ENCODE results near the gene NFAT5.

The NFAT5 gene

GRCh38 chr16:69520800-69521602 lies 44.8 kb upstream of the NFAT5 start:
- no peak overlapping the region for H3K4me3 ChIP-seq (ENCODE audit: low read depth in 1 of 2, low read length in 2 of 2)
- H3K4me1 ChIP-seq (ENCODE audit: insufficient read depth, low read length), result no peaks in the 10 kb centered on the region
- DNase-seq (no peak), ATAC-seq (ENCODE audit: insufficient read depth, low read depth) (no peak)
- no peak overlapping the region for H2AFZ ChIP-seq (ENCODE audit: low read depth, low read length)
- no peak overlapping the region for H3K27ac ChIP-seq (ENCODE audit: low read length)
- H3K9ac ChIP-seq (ENCODE audit: low read depth, low read length), result no peak overlapping the region
- no peaks in the 10 kb centered on the region for H3K36me3 ChIP-seq (ENCODE audit: insufficient read depth, low read length)
- no peak for TF ChIP-seq CTCF (IDR thresholded peaks at IDR 0.05; ENCODE audit: borderline replicate concordance, extremely low read depth, low read length, poor library complexity, severe bottlenecking)
- TF ChIP-seq EZH2 (IDR thresholded peaks at IDR 0.05; ENCODE audit: borderline replicate concordance, low read depth, low read length, severe bottlenecking), result no peak
- H3K9me3 ChIP-seq (ENCODE audit: insufficient read depth, low read length, severe bottlenecking), result no peaks in the 10 kb centered on the region
- H3K4me2 ChIP-seq (ENCODE audit: insufficient read depth, low read length), result no peak overlapping the region
- no peaks in the 10 kb centered on the region for H3K27me3 ChIP-seq (ENCODE audit: insufficient read depth, low read length, poor library complexity)
- H3K79me2 ChIP-seq (ENCODE audit: insufficient read depth, low read length), result no peaks in the 10 kb centered on the region
- H4K20me1 ChIP-seq (ENCODE audit: insufficient read depth, low read length), result no peaks in the 10 kb centered on the region

- Histone ChIP-seq H3K4me2 (ENCODE audit: insufficient read depth, low read length) (no peak overlapping the region), H4K20me1 (ENCODE audit: insufficient read depth, low read length) (no peaks in the 10 kb centered on the region), H3K79me2 (ENCODE audit: insufficient read depth, low read length) (no peaks in the 10 kb centered on the region), H3K9me3 (ENCODE audit: insufficient read depth, low read length, severe bottlenecking) (no peaks in the 10 kb centered on the region), H3K27me3 (ENCODE audit: insufficient read depth, low read length, poor library complexity) (no peaks in the 10 kb centered on the region), H3K9ac (ENCODE audit: low read depth, low read length) (no peak overlapping the region), H3K27ac (ENCODE audit: low read length) (no peak overlapping the region), H3K4me1 (ENCODE audit: insufficient read depth, low read length) (no peaks in the 10 kb centered on the region), H3K36me3 (ENCODE audit: insufficient read depth, low read length) (no peaks in the 10 kb centered on the region), H3K4me3 (ENCODE audit: low read depth in 1 of 2, low read length in 2 of 2) (no peak overlapping the region), H2AFZ (ENCODE audit: low read depth, low read length) (no peak overlapping the region)
- TF ChIP-seq EZH2 (IDR thresholded peaks at IDR 0.05; ENCODE audit: borderline replicate concordance, low read depth, low read length, severe bottlenecking) (no peak), CTCF (IDR thresholded peaks at IDR 0.05; ENCODE audit: borderline replicate concordance, extremely low read depth, low read length, poor library complexity, severe bottlenecking) (no peak)
- DNase-seq (no peak), ATAC-seq (ENCODE audit: insufficient read depth, low read depth) (no peak)
Observed at GRCh38 chr16:69522041-69522578, 43.7 kb upstream of the NFAT5 start.

- no peak overlapping the region for H3K9ac ChIP-seq (ENCODE audit: low read depth, low read length)
- TF ChIP-seq EZH2 (IDR thresholded peaks at IDR 0.05; ENCODE audit: borderline replicate concordance, low read depth, low read length, severe bottlenecking) (no peak), CTCF (IDR thresholded peaks at IDR 0.05; ENCODE audit: borderline replicate concordance, extremely low read depth, low read length, poor library complexity, severe bottlenecking) (no peak)
- no peak overlapping the region for H3K4me3 ChIP-seq (ENCODE audit: low read depth in 1 of 2, low read length in 2 of 2)
- no peaks in the 10 kb centered on the region for H3K9me3 ChIP-seq (ENCODE audit: insufficient read depth, low read length, severe bottlenecking)
- peak overlapping the region; percentile 34; the same call in 1 of the 2 replicates for H2AFZ ChIP-seq (ENCODE audit: low read depth, low read length)
- no peaks in the 10 kb centered on the region for H3K79me2 ChIP-seq (ENCODE audit: insufficient read depth, low read length)
- H3K27ac ChIP-seq (ENCODE audit: low read length), result no peak overlapping the region
- H4K20me1 ChIP-seq (ENCODE audit: insufficient read depth, low read length), result no peaks in the 10 kb centered on the region
- DNase-seq, result peak; percentile 30
- peak; percentile 61 for ATAC-seq (ENCODE audit: insufficient read depth, low read depth)
- H3K4me1 ChIP-seq (ENCODE audit: insufficient read depth, low read length), result no peaks in the 10 kb centered on the region
- H3K27me3 ChIP-seq (ENCODE audit: insufficient read depth, low read length, poor library complexity), result no peaks in the 10 kb centered on the region
- H3K4me2 ChIP-seq (ENCODE audit: insufficient read depth, low read length), result no peak overlapping the region
- no peaks in the 10 kb centered on the region for H3K36me3 ChIP-seq (ENCODE audit: insufficient read depth, low read length)
Observed at GRCh38 chr16:69522732-69523404, 42.9 kb upstream of the NFAT5 start.

All from DND-41 (cell line).